Measurements from ENCODE around the gene CDK18. TPM values are rescaled to one million over a fixed set of nuclear protein-coding genes. Genes with fewer than 3 reads are reported as not detected.

The CDK18 gene
- total and polyA plus RNA-seq, 2 of the 8 experiments (the other 6 are each of a cell fraction or from before 2014, with no cell fraction given), result 31.2 to 44.0 TPM

DNA sequence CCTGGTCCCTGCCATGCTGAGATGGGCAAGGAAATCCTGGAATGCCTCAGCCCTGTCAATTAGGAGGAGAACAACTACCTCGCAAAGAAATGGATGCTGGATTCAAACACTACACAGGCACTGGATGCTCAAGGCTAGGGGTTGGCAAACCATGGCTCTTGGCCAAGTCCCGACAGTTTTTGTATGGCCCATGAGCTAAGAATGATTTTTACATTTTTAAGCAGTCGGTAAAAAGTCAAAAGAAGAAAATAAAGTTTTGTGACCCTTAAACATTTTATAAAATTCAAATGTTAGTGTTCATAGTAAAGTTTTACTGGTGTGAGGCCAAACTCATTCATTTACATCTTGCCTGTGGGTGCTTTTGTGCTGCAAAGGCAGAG lies 6.5 kb downstream of the CDK18 start (continued):
- TF ChIP-seq CHD7 (IDR thresholded peaks at IDR 0.05; ENCODE audit: insufficient replicate concordance, low read length), result no peak
